Activated naive CD4-positive, alpha-beta T cell treated with anti-CD3 and anti-CD28 coated beads for 36 hours (primary cell): ENCODE data around the gene NPVF. TPM values are rescaled to one million over a fixed set of nuclear protein-coding genes. Genes with fewer than 3 reads are reported as not detected.

ENCODE experiments used
- CTCF ChIA-PET: fragments of 350-600 bp; sonication (Branson Sonifier 250); formaldehyde crosslinking; loops from one replicate; lab custom pipeline; 2021; ENCODE audit warnings: antibody characterized with exemption; lab: Charles Lee
- DNase-seq: peaks from one replicate; pipeline ENCODE4 v3.0.0-alpha.2; 2020
- H3K27ac Mint-ChIP-seq: one replicate; pipeline ENCODE4 v1.8.0; 2021; ENCODE audit warnings: mild to moderate bottlenecking, mixed read lengths
- H3K27me3 Mint-ChIP-seq: one replicate; pipeline ENCODE4 v1.8.0; 2021; ENCODE audit warnings: low read depth, mixed read lengths
- H3K36me3 Mint-ChIP-seq: one replicate; pipeline ENCODE4 v1.8.0; 2021; ENCODE audit warnings: low read depth, mixed read lengths
- H3K4me1 Mint-ChIP-seq: one replicate; pipeline ENCODE4 v1.8.0; 2021; ENCODE audit warnings: low read depth, mixed read lengths
- H3K4me3 Mint-ChIP-seq: one replicate; pipeline ENCODE4 v1.8.0; 2021; ENCODE audit warnings: mild to moderate bottlenecking, moderate library complexity, mixed read lengths
- H3K9me3 Mint-ChIP-seq: one replicate; pipeline ENCODE4 v1.8.0; 2021; ENCODE audit warnings: mixed read lengths
- intact Hi-C: fragments of 100-400 bp; cut with micrococcal nuclease; formaldehyde crosslinking; loops from one replicate; pipeline ENCODE4 v1.15.1; 2023
- total RNA-seq, 2 experiments: library from RNA; stranded (reverse); gene quantifications; one replicate each; pipeline ENCODE4 v1.2.3, GENCODE V29; 2021

NPVF gene
- total RNA-seq, 2 experiments from 2014 or later: not detected

- no peak overlapping the region for H3K4me3 Mint-ChIP-seq
- H3K9me3 Mint-ChIP-seq: no peaks in the 10 kb centered on the region
- no peaks in the 10 kb centered on the region for H3K4me1 Mint-ChIP-seq
- DNase-seq: no peak
- CTCF ChIA-PET: no interaction called here
- H3K36me3 Mint-ChIP-seq: no peaks in the 10 kb centered on the region
- peaks cover 16% of the 10 kb centered on the region for H3K27me3 Mint-ChIP-seq
- no peak overlapping the region for H3K27ac Mint-ChIP-seq
- intact Hi-C loops: no loop called here
These were observed 7.3 kb downstream of the NPVF start for GRCh38 chr7:25221009-25221408.

- no peak overlapping the region for H3K4me3 Mint-ChIP-seq
These were observed 10.1 kb downstream of the NPVF start for GRCh38 chr7:25218191-25218590.

GRCh38 chr7:25216837-25217236 is 11.4 kb downstream of the NPVF start:
- CTCF ChIA-PET: interaction anchor here (0.7 to 1.7 kb wide), 15 partner anchors 8 to 846 kb away, joined by 3 to 6 read pairs (median 4); a partner anchor contains a TSS
- H3K27ac Mint-ChIP-seq: no peak overlapping the region

More at GRCh38 chr7:25218191-25218590, 10.1 kb downstream of the NPVF start:
- CTCF ChIA-PET: interaction anchor here (0.5 kb wide), 1 partner anchor 111 kb away, joined by 4 read pairs; no protein-coding TSS in a partner anchor
- no peaks in the 10 kb centered on the region for H3K9me3 Mint-ChIP-seq
- H3K27ac Mint-ChIP-seq: no peak overlapping the region
- H3K36me3 Mint-ChIP-seq: no peaks in the 10 kb centered on the region
- no peaks in the 10 kb centered on the region for H3K4me1 Mint-ChIP-seq
- H3K27me3 Mint-ChIP-seq: peaks cover 16% of the 10 kb centered on the region
- no peak for DNase-seq
- intact Hi-C loops: no loop called here

GRCh38 chr7:25215694-25216335 is 12.5 kb downstream of the NPVF start:
- CTCF ChIA-PET: interaction anchor here (1.3 to 1.7 kb wide), 3 partner anchors 12 to 401 kb away, joined by 4 to 6 read pairs (median 4); no protein-coding TSS in a partner anchor
- no peak for DNase-seq
- Mint-ChIP-seq H3K4me3 (no peak overlapping the region), H3K36me3 (no peaks in the 10 kb centered on the region), H3K27ac (no peak overlapping the region), H3K27me3 (peaks cover 11% of the 10 kb centered on the region), H3K4me1 (no peaks in the 10 kb centered on the region), H3K9me3 (no peaks in the 10 kb centered on the region)
- intact Hi-C loops: loop anchor here (2.0 kb wide), 1 partner anchor 35 kb away; a partner anchor contains a TSS

More at GRCh38 chr7:25216837-25217236, 11.4 kb downstream of the NPVF start:
- no peak for DNase-seq
- intact Hi-C loops: loop anchor here (2.0 kb wide), 1 partner anchor 36 kb away; a partner anchor contains a TSS
- Mint-ChIP-seq H3K36me3 (no peaks in the 10 kb centered on the region), H3K9me3 (no peaks in the 10 kb centered on the region), H3K4me1 (no peaks in the 10 kb centered on the region), H3K27me3 (peaks cover 14% of the 10 kb centered on the region), H3K4me3 (no peak overlapping the region)

GRCh38 chr7:25208525-25209221 is 19.6 kb downstream of the NPVF start:
- intact Hi-C loops: no loop called here

GRCh38 chr7:25207887-25208286 is 20.4 kb downstream of the NPVF start:
- H3K9me3 Mint-ChIP-seq: peaks cover 4% of the 10 kb centered on the region
- H3K36me3 Mint-ChIP-seq: no peaks in the 10 kb centered on the region
- no peak for DNase-seq
- H3K27ac Mint-ChIP-seq: no peak overlapping the region
- CTCF ChIA-PET: no interaction called here
- H3K27me3 Mint-ChIP-seq: peaks cover 12% of the 10 kb centered on the region
- no peaks in the 10 kb centered on the region for H3K4me1 Mint-ChIP-seq
- intact Hi-C loops: no loop called here
- H3K4me3 Mint-ChIP-seq: no peak overlapping the region

More at GRCh38 chr7:25208525-25209221, 19.6 kb downstream of the NPVF start:
- H3K27ac Mint-ChIP-seq: no peak overlapping the region
- peaks cover 12% of the 10 kb centered on the region for H3K27me3 Mint-ChIP-seq
- no peaks in the 10 kb centered on the region for H3K4me1 Mint-ChIP-seq
- DNase-seq: no peak
- no peak overlapping the region for H3K4me3 Mint-ChIP-seq
- CTCF ChIA-PET: interaction anchor here (1.2 kb wide), 1 partner anchor 8 kb away, joined by 3 read pairs; no protein-coding TSS in a partner anchor
- H3K36me3 Mint-ChIP-seq: no peaks in the 10 kb centered on the region
- peaks cover 4% of the 10 kb centered on the region for H3K9me3 Mint-ChIP-seq

GRCh38 chr7:25206765-25207164 is 21.5 kb downstream of the NPVF start:
- Mint-ChIP-seq H3K27ac (no peak overlapping the region), H3K4me3 (no peak overlapping the region), H3K4me1 (no peaks in the 10 kb centered on the region), H3K36me3 (no peaks in the 10 kb centered on the region), H3K9me3 (peaks cover 4% of the 10 kb centered on the region), H3K27me3 (peaks cover 7% of the 10 kb centered on the region)
- intact Hi-C loops: no loop called here
- no peak for DNase-seq
- CTCF ChIA-PET: no interaction called here

- no peaks in the 10 kb centered on the region for H3K27me3 Mint-ChIP-seq
- no peaks in the 10 kb centered on the region for H3K4me1 Mint-ChIP-seq
- no peak overlapping the region for H3K27ac Mint-ChIP-seq
- CTCF ChIA-PET: no interaction called here
- no peak overlapping the region for H3K4me3 Mint-ChIP-seq
- no peaks in the 10 kb centered on the region for H3K9me3 Mint-ChIP-seq
- DNase-seq: no peak
- intact Hi-C loops: no loop called here
- H3K36me3 Mint-ChIP-seq: no peaks in the 10 kb centered on the region
These were observed 32.0 kb downstream of the NPVF start for GRCh38 chr7:25196132-25196896.

- Mint-ChIP-seq H3K27ac (no peak overlapping the region), H3K36me3 (no peaks in the 10 kb centered on the region), H3K4me1 (no peaks in the 10 kb centered on the region), H3K9me3 (no peaks in the 10 kb centered on the region), H3K27me3 (no peaks in the 10 kb centered on the region), H3K4me3 (no peak overlapping the region)
- CTCF ChIA-PET: interaction anchor here (0.8 kb wide), 1 partner anchor 35 kb away, joined by 3 read pairs; no protein-coding TSS in a partner anchor
- intact Hi-C loops: no loop called here
- no peak for DNase-seq
These were observed 34.2 kb downstream of the NPVF start for GRCh38 chr7:25194036-25194435.

- Mint-ChIP-seq H3K27me3 (no peaks in the 10 kb centered on the region), H3K4me3 (no peak overlapping the region), H3K27ac (no peak overlapping the region), H3K4me1 (no peaks in the 10 kb centered on the region), H3K36me3 (no peaks in the 10 kb centered on the region), H3K9me3 (no peaks in the 10 kb centered on the region)
- intact Hi-C loops: no loop called here
- CTCF ChIA-PET: no interaction called here
- no peak for DNase-seq
These were observed 36.2 kb downstream of the NPVF start for GRCh38 chr7:25192043-25192442.

GRCh38 chr7:25189197-25189596 is 39.1 kb downstream of the NPVF start:
- intact Hi-C loops: no loop called here
- no peaks in the 10 kb centered on the region for H3K9me3 Mint-ChIP-seq
- H3K36me3 Mint-ChIP-seq: no peaks in the 10 kb centered on the region
- no peaks in the 10 kb centered on the region for H3K4me1 Mint-ChIP-seq
- DNase-seq: no peak
- CTCF ChIA-PET: interaction anchor here (0.8 to 1.2 kb wide), 2 partner anchors 9 to 28 kb away, joined by 3 read pairs; a partner anchor contains a TSS
- no peak overlapping the region for H3K27ac Mint-ChIP-seq
- H3K27me3 Mint-ChIP-seq: no peaks in the 10 kb centered on the region
- H3K4me3 Mint-ChIP-seq: no peak overlapping the region

- Mint-ChIP-seq H3K36me3 (no peaks in the 10 kb centered on the region), H3K4me3 (no peak overlapping the region), H3K27me3 (no peaks in the 10 kb centered on the region), H3K4me1 (no peaks in the 10 kb centered on the region), H3K9me3 (no peaks in the 10 kb centered on the region), H3K27ac (no peak overlapping the region)
- intact Hi-C loops: no loop called here
- CTCF ChIA-PET: no interaction called here
- DNase-seq: no peak
These were observed 40.4 kb downstream of the NPVF start for GRCh38 chr7:25187932-25188331.
